GM12891 (cell line): ENCODE data around the gene SNTG2.
"Not testable (repeated sequence)": the region's sequence is repeated elsewhere in the genome, so short reads cannot be mapped to it uniquely, and the experiment has no call there.

Experiments
- POLR2A ChIP-seq: IDR thresholded peaks from 2 replicates; pipeline ENCODE4 v1.6.1; 2011; ENCODE audit warnings: low read depth, low read length, control low read depth
- POLR2AphosphoS5 ChIP-seq: IDR thresholded peaks from 2 replicates; pipeline ENCODE4 v1.6.1; 2011; ENCODE audit warnings: low read depth, low read length, control low read depth

- TF ChIP-seq POLR2AphosphoS5, POLR2A: not testable (repeated sequence)
Measured at GRCh38 chr2:1414901-1415300, 464.3 kb downstream of the SNTG2 start.
